Ovary (tissue), 9 donors: Measurements from ENCODE around the gene MAPK7. TPM values are rescaled to one million over a fixed set of nuclear protein-coding genes. Genes with fewer than 3 reads are reported as not detected.

Source experiments
- DNase-seq, 5 donors: peaks; one replicate each; pipeline ENCODE4 v3.0.0-alpha.2; 2019 to 2020
- H3K27ac ChIP-seq, 2 donors: fragments of 200-600 bp; one replicate each; pipeline versions ENCODE4 v1.5.1 to v1.8.0; 2019 to 2022
- H3K27me3 ChIP-seq: fragments of 200-600 bp; one replicate; pipeline ENCODE4 v1.8.0; 2022
- H3K36me3 ChIP-seq: fragments of 200-600 bp; sonication (generic); one replicate; pipeline ENCODE4 v1.5.1; 2019
- H3K4me1 ChIP-seq: one replicate; pipeline ENCODE4 v1.8.1; 2013; ENCODE audit warnings: mild to moderate bottlenecking, moderate library complexity; ENCODE audit not compliant: insufficient read depth
- H3K4me3 ChIP-seq: fragments of 200-600 bp; sonication (generic); one replicate; pipeline ENCODE4 v1.5.1; 2017
- H3K9me3 ChIP-seq, 2 donors: fragments of 200-600 bp in 1 of 2; sonication (generic) in 1 of 2; one replicate each; pipeline versions ENCODE4 v1.5.1 to v1.8.1; 2013 to 2019; ENCODE audit warnings: mild to moderate bottlenecking in 1 of 2, moderate library complexity in 1 of 2
- CTCF ChIP-seq, 3 donors: fragments of 450-650 bp in 2 of 3; fragments of 200-600 bp in 1 of 3; IDR thresholded peaks; one replicate each; pipeline versions ENCODE4 v1.5.1 to v1.8.0; 2016 to 2022; ENCODE audit warnings: antibody characterized with exemption in 3 of 3, mild to moderate bottlenecking in 1 of 3
- EP300 ChIP-seq: sonication (generic); formaldehyde crosslinking; IDR thresholded peaks from one replicate; pipeline ENCODE4 v1.6.1; 2017; ENCODE audit warnings: antibody characterized with exemption
- POLR2A ChIP-seq: fragments of 450-650 bp; IDR thresholded peaks from one replicate; pipeline ENCODE4 v1.6.1; 2017; ENCODE audit warnings: antibody characterized with exemption, mild to moderate bottlenecking, moderate library complexity
- whole genome bisulfite sequencing, 3 donors: extraction: QIAGEN DNeasy Blood & Tissue Kit in 1 of 3; methylation state at CpG; one replicate each; pipeline versions ENCODE4 v1.1.5 to v1.1.7; 2013 to 2017; 5-methylcytosine and 5-hydroxymethylcytosine counted together
- intact Hi-C, 4 donors: fragments of 100-400 bp; cut with DNase I; formaldehyde crosslinking; loops; one replicate each; pipeline versions ENCODE4 v1.11.0 to v1.15.1; 2022 to 2023
- polyA plus RNA-seq, 2 donors: library from polyadenylated mRNA; stranded (reverse); fragments of 200-250 nt in 1 of 2; fragments of 350-450 nt in 1 of 2; fragmentation: Illumina TruSeq in 1 of 2; extraction: RNeasy Lipid Tissue Mini Kit (QIAGEN cat#74804) in 1 of 2; gene quantifications; one replicate each; pipeline ENCODE4 v1.2.3, GENCODE V29; 2013 to 2014
- total RNA-seq, 7 donors: library from RNA; depleted of rRNA in 2 of 7; stranded (reverse); fragments of >200 nt in 2 of 7; fragmentation: NEBNext Ultra II Directional in 3 of 7; extraction: Animal tissue kit (Norgen Biotek cat#: 25700) in 3 of 7; gene quantifications; one replicate each; pipeline versions ENCODE4 v1.1.0 to v1.2.4, GENCODE V29; 2016 to 2023
- donor health status: DM: no; HTN: no; CAD: no; lungs with moderate emphysema.
- donor health status: DM: no; HTN: no; CAD: no.
- donor health status: Bipolar disorder and iron deficiency.
- donor health status: DM: yes; HTN: yes; CAD: no.
- donor health status: DM: no; HTN: no; CAD: no.
- donor health status: DM: yes; HTN: yes; CAD: no.

MAPK7 gene
- total and polyA plus RNA-seq, 9 donors, result 14.3 to 74.6 (median 39.3) TPM

- 92 to 93% (median 92%) methylated on average over 7 of the region's 7 CpGs for WGBS, 3 donors
- Histone ChIP-seq H3K9me3 (no peaks in the 10 kb centered on the region), H3K27ac (no peak overlapping the region), H3K27me3 (no peaks in the 10 kb centered on the region), H3K4me3 (no peak overlapping the region), H3K4me1 (no peaks in the 10 kb centered on the region), H3K36me3 (no peaks in the 10 kb centered on the region)
- no peak for DNase-seq
- intact Hi-C loops, result no loop called here
- TF ChIP-seq POLR2A, result no peak
- no peak for TF ChIP-seq CTCF (IDR thresholded peaks at IDR 0.05)
These were observed 20.9 kb upstream of the MAPK7 start for GRCh38 chr17:19357351-19357750.

GRCh38 chr17:19357761-19358160, 20.5 kb upstream of the MAPK7 start:
- Histone ChIP-seq H3K9me3 (no peaks in the 10 kb centered on the region), H3K4me1 (no peaks in the 10 kb centered on the region), H3K4me3 (no peak overlapping the region), H3K27me3 (no peaks in the 10 kb centered on the region), H3K27ac (no peak overlapping the region), H3K36me3 (no peaks in the 10 kb centered on the region)
- 82 to 89% (median 83%) methylated on average over 7 of the region's 7 CpGs for WGBS, 3 donors
- DNase-seq, result peak in 1 of 5 donors; percentile 12
- intact Hi-C loops, result no loop called here
- TF ChIP-seq CTCF (IDR thresholded peaks at IDR 0.05) (no peak), EP300 (no peak), POLR2A (no peak)

GRCh38 chr17:19359151-19359550, 19.1 kb upstream of the MAPK7 start:
- DNase-seq, result peak in 2 of 5 donors; percentile 14 to 23
- no peaks in the 10 kb centered on the region for H3K27me3 ChIP-seq
- H3K4me3 ChIP-seq, result no peak overlapping the region
- H3K36me3 ChIP-seq, result no peaks in the 10 kb centered on the region
- TF ChIP-seq EP300 (no peak), CTCF (IDR thresholded peaks at IDR 0.05) (no peak)
- 73 to 88% (median 82%) methylated on average over 7 of the region's 7 CpGs for WGBS, 3 donors
- intact Hi-C loops, result no loop called here
- peaks cover 2% of the 10 kb centered on the region for H3K4me1 ChIP-seq
- no peaks in the 10 kb centered on the region for H3K9me3 ChIP-seq
- no peak overlapping the region for H3K27ac ChIP-seq

GRCh38 chr17:19359856-19360255, 18.4 kb upstream of the MAPK7 start:
- H3K9me3 ChIP-seq, result no peaks in the 10 kb centered on the region
- 90 to 95% (median 93%) methylated on average over 5 of the region's 5 CpGs for WGBS, 3 donors
- peaks cover 2% of the 10 kb centered on the region for H3K4me1 ChIP-seq
- peak in 2 of 5 donors; percentile 9 to 33 for DNase-seq
- no peak overlapping the region for H3K4me3 ChIP-seq
- H3K27me3 ChIP-seq, result no peaks in the 10 kb centered on the region
- no peak overlapping the region for H3K27ac ChIP-seq
- TF ChIP-seq POLR2A (no peak), EP300 (no peak), CTCF (IDR thresholded peaks at IDR 0.05) (no peak)
- intact Hi-C loops, result loop anchor here (5.0 to 10.0 kb wide), 4 partner anchors 87 to 407 kb away; no protein-coding TSS in a partner anchor
- no peaks in the 10 kb centered on the region for H3K36me3 ChIP-seq
